GM12872 (cell line): Measurements from ENCODE around the gene IPCEF1.

ENCODE experiments used
- CTCF ChIP-seq: IDR thresholded peaks from 3 replicates; pipeline ENCODE4 v1.5.1; 2011; ENCODE audit warnings: low read depth, mild to moderate bottlenecking, low read length, moderate library complexity; ENCODE audit not compliant: insufficient read depth

Gene IPCEF1

GRCh38 chr6:154187203-154187602, 169.4 kb downstream of the IPCEF1 start:
- no peak for TF ChIP-seq CTCF

- TF ChIP-seq CTCF, result no peak
Measured at GRCh38 chr6:154179434-154179833, 177.2 kb downstream of the IPCEF1 start.

GRCh38 chr6:154170106-154170505, 186.5 kb downstream of the IPCEF1 start:
- TF ChIP-seq CTCF, result no peak

GRCh38 chr6:154169193-154169847, 187.3 kb downstream of the IPCEF1 start:
- no peak for TF ChIP-seq CTCF

- no peak for TF ChIP-seq CTCF
Measured at GRCh38 chr6:154167126-154167525, 189.5 kb downstream of the IPCEF1 start.

GRCh38 chr6:154166140-154166539, 190.5 kb downstream of the IPCEF1 start:
- TF ChIP-seq CTCF, result peak; percentile 48

- TF ChIP-seq CTCF, result no peak
Measured at GRCh38 chr6:154165478-154165877, 191.1 kb downstream of the IPCEF1 start.
